HG03565 (cell line): ENCODE results near the gene TRUB1.

Experiments
- ATAC-seq: cut with Tn5 transposase; IDR thresholded peaks from one replicate; pipeline ENCODE4 v1.9.1; 2021; ENCODE audit warnings: mild to moderate bottlenecking, moderate library complexity; ENCODE audit not compliant: unreplicated experiment

The TRUB1 gene

GRCh38 chr10:115026056-115026745 is 88.2 kb downstream of the TRUB1 start:
- no peak for ATAC-seq

GRCh38 chr10:115026746-115027140 is 88.7 kb downstream of the TRUB1 start:
- ATAC-seq, result no peak
